Smooth muscle cell (in vitro differentiated cells): ENCODE measurements around the gene ZFP36L1. TPM values are rescaled to one million over a fixed set of nuclear protein-coding genes. Genes with fewer than 3 reads are reported as not detected.

Source experiments
- DNase-seq: peaks from one replicate; lab custom pipeline; 2025; ENCODE audit not compliant: unreplicated experiment; lab: John Stamatoyannopoulos, UW
- H2AFZ ChIP-seq: fragments of 200-600 bp; sonication (generic); 2 replicates; pipeline ENCODE4 v1.6.0; 2016; ENCODE audit warnings: antibody characterized with exemption, low read depth, mild to moderate bottlenecking
- H3F3A ChIP-seq: fragments of 200-600 bp; sonication (generic); 2 replicates; pipeline ENCODE4 v1.6.0; 2017; ENCODE audit warnings: antibody characterized with exemption, low read depth
- H3K27ac ChIP-seq: fragments of 200-600 bp; sonication (generic); 2 replicates; pipeline ENCODE4 v1.5.1; 2016; ENCODE audit warnings: low read depth, mild to moderate bottlenecking
- H3K27me3 ChIP-seq: fragments of 200-600 bp; sonication (generic); 2 replicates; pipeline ENCODE4 v1.6.1; 2016; ENCODE audit warnings: low read depth, mild to moderate bottlenecking
- H3K36me3 ChIP-seq: fragments of 200-600 bp; sonication (generic); 2 replicates; pipeline ENCODE4 v1.5.1; 2016; ENCODE audit warnings: low read depth
- H3K4me1 ChIP-seq: fragments of 200-600 bp; sonication (generic); 2 replicates; pipeline ENCODE4 v1.5.1; 2016; ENCODE audit warnings: low read depth
- H3K4me2 ChIP-seq: fragments of 200-600 bp; sonication (generic); 2 replicates; pipeline ENCODE4 v1.6.0; 2016; ENCODE audit warnings: mild to moderate bottlenecking
- H3K4me3 ChIP-seq: fragments of 200-600 bp; sonication (generic); 2 replicates; pipeline ENCODE4 v1.5.1; 2016; ENCODE audit warnings: mild to moderate bottlenecking
- H3K79me2 ChIP-seq: fragments of 200-600 bp; sonication (generic); 2 replicates; pipeline ENCODE4 v1.6.0; 2016; ENCODE audit warnings: low read depth, mild to moderate bottlenecking
- H3K9ac ChIP-seq: fragments of 200-600 bp; sonication (generic); 2 replicates; pipeline ENCODE4 v1.6.0; 2016; ENCODE audit warnings: low read depth
- H3K9me3 ChIP-seq: fragments of 200-600 bp; sonication (generic); replicated peaks from 2 replicates; pipeline ENCODE4 v1.5.1; 2016; ENCODE audit warnings: low read depth
- H4K20me1 ChIP-seq: fragments of 200-600 bp; sonication (generic); 2 replicates; pipeline ENCODE4 v1.6.0; 2016; ENCODE audit warnings: low read depth
- CTCF ChIP-seq: fragments of 200-600 bp; sonication (generic); IDR thresholded peaks from 2 replicates; pipeline ENCODE4 v1.5.1; 2017; ENCODE audit warnings: borderline replicate concordance, mild to moderate bottlenecking, antibody characterized with exemption; ENCODE audit not compliant: insufficient read depth, poor library complexity, severe bottlenecking
- WGBS: methylation state at CpG from one replicate; pipeline ENCODE4 v1.1.7; 2016; ENCODE audit warnings: low lambda C conversion rate; 5-methylcytosine and 5-hydroxymethylcytosine counted together
- polyA plus RNA-seq: library from polyadenylated mRNA; unstranded; fragments of >200 nt; fragmentation: Nextera tagmentation; extraction: Ambion mirVana; gene quantifications from 2 replicates; pipeline ENCODE4 v1.2.1, GENCODE V29; 2016
- total RNA-seq: library from RNA; depleted of rRNA; stranded (reverse); fragments of >200 nt; gene quantifications from 2 replicates; pipeline ENCODE4 v1.2.3, GENCODE V29; 2014

The ZFP36L1 gene
- total and polyA plus RNA-seq, 2 experiments from 2014 or later, result 166 to 418 TPM

GRCh38 chr14:68817506-68818212, 24.8 kb upstream of the ZFP36L1 start:
- H3K36me3 ChIP-seq, result no peaks in the 10 kb centered on the region
- no peak overlapping the region for H3K9ac ChIP-seq
- WGBS, result 92% methylated on average over 3 of the region's 3 CpGs
- no peak overlapping the region for H3K4me2 ChIP-seq
- no peaks in the 10 kb centered on the region for H3K27me3 ChIP-seq
- no peak overlapping the region for H2AFZ ChIP-seq
- peaks cover 33% of the 10 kb centered on the region for H3K4me1 ChIP-seq
- DNase-seq, result no peak
- H3K9me3 ChIP-seq, result no peaks in the 10 kb centered on the region
- H3K27ac ChIP-seq, result peak overlapping the region; percentile 95
- H3K4me3 ChIP-seq, result no peak overlapping the region
- peaks cover 35% of the 10 kb centered on the region for H3K79me2 ChIP-seq
- no peaks in the 10 kb centered on the region for H4K20me1 ChIP-seq
- H3F3A ChIP-seq, result peaks cover 14% of the 10 kb centered on the region
- no peak for TF ChIP-seq CTCF

GRCh38 chr14:68816943-68817430, 24.1 kb upstream of the ZFP36L1 start:
- H3K79me2 ChIP-seq, result peaks cover 36% of the 10 kb centered on the region
- H3K27ac ChIP-seq, result peak overlapping the region; percentile 95
- 60% methylated on average over 13 of the region's 13 CpGs for WGBS
- no peaks in the 10 kb centered on the region for H3K36me3 ChIP-seq
- no peak overlapping the region for H3K4me3 ChIP-seq
- no peak overlapping the region for H2AFZ ChIP-seq
- no peaks in the 10 kb centered on the region for H4K20me1 ChIP-seq
- DNase-seq, result no peak
- no peak for TF ChIP-seq CTCF
- H3F3A ChIP-seq, result peaks cover 14% of the 10 kb centered on the region
- H3K4me2 ChIP-seq, result peak overlapping the region; percentile 88
- H3K9me3 ChIP-seq, result no peaks in the 10 kb centered on the region
- no peak overlapping the region for H3K9ac ChIP-seq
- H3K4me1 ChIP-seq, result peaks cover 33% of the 10 kb centered on the region
- H3K27me3 ChIP-seq, result no peaks in the 10 kb centered on the region

- Histone ChIP-seq H3K9me3 (no peaks in the 10 kb centered on the region), H3K36me3 (no peaks in the 10 kb centered on the region), H3K9ac (peak overlapping the region; percentile 92), H3K27ac (peak overlapping the region; percentile 95), H3K4me1 (peaks cover 33% of the 10 kb centered on the region), H3F3A (peaks cover 14% of the 10 kb centered on the region), H4K20me1 (no peaks in the 10 kb centered on the region), H3K4me3 (peak overlapping the region; percentile 53), H2AFZ (peak overlapping the region; percentile 62), H3K27me3 (no peaks in the 10 kb centered on the region), H3K79me2 (peaks cover 36% of the 10 kb centered on the region), H3K4me2 (peak overlapping the region; percentile 88)
- peak; percentile 97 for TF ChIP-seq CTCF
- 5% methylated on average over 78 of the region's 82 CpGs for WGBS
- peak; percentile 87 for DNase-seq
Observed at GRCh38 chr14:68816183-68816942, 23.5 kb upstream of the ZFP36L1 start.
